ENCODE results near the gene RAP2A.

GRCh38 chr13:97506511-97506910, 72.5 kb downstream of the RAP2A start:
- no peak for TF ChIP-seq CTCF (IDR thresholded peaks at IDR 0.05)
- TF ChIP-seq POLR2A (IDR thresholded peaks at IDR 0.05) = no peak
- no peak for TF ChIP-seq EP300 (IDR thresholded peaks at IDR 0.05)

Measured in suprapubic skin (tissue), 3 donors.